ENCODE data around the gene NLGN1. TPM values are rescaled to one million over a fixed set of nuclear protein-coding genes. Genes with fewer than 3 reads are reported as not detected.

Gene NLGN1
- total RNA-seq, 1 experiment from 2014 or later, result 5.2 TPM

DNA sequence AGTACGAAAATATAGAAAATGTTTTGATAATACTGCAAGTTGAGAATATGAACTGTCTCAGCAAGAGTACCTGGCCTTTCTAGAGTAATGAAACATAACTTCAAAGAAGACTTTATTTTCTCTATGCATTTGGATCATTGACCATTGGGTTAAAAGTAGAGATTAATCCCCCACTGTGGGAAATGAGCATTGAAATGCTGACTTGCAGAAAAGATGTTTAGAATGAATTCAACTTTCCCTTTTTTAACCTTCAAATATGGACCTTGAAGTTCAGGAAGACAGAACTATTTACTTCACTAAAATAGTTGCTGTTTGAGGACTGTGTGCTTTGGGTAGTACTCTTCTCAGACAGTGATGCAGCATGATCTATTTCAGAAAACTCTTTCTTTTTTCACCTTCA is 75.7 kb downstream of the NLGN1 start:
- Histone ChIP-seq H3K4me1 (ENCODE audit: insufficient read depth, low read length) (no peaks in the 10 kb centered on the region), H4K5ac (ENCODE audit: insufficient read length, low read depth, low read length) (no peak overlapping the region), H4K91ac (ENCODE audit: insufficient read length, low read depth, low read length) (no peak overlapping the region), H3K79me2 (ENCODE audit: insufficient read depth, low read length) (no peaks in the 10 kb centered on the region), H2BK20ac (ENCODE audit: low read depth, low read length, poor library complexity, severe bottlenecking) (no peak overlapping the region), H4K20me1 (ENCODE audit: control insufficient read depth, insufficient read depth, insufficient read length) (no peaks in the 10 kb centered on the region), H3K9ac (ENCODE audit: extremely low read depth, insufficient read length, low read length) (no peak overlapping the region), H2AFZ (ENCODE audit: low read length) (no peak overlapping the region), H2AK5ac (ENCODE audit: insufficient read length, low read length) (no peak overlapping the region), H3K9me3 (ENCODE audit: control insufficient read depth, low read depth, low read length) (no peaks in the 10 kb centered on the region), H3K56ac (ENCODE audit: insufficient read length, low read depth, low read length) (no peak overlapping the region), H2BK15ac (ENCODE audit: low read depth, low read length) (no peak overlapping the region), H3K23me2 (ENCODE audit: insufficient read length, low read depth, low read length, poor library complexity, severe bottlenecking) (no peaks in the 10 kb centered on the region), H3K23ac (ENCODE audit: insufficient read length, low read depth, low read length) (no peak overlapping the region), H3K18ac (ENCODE audit: insufficient read length, low read depth, low read length) (no peak overlapping the region), H2BK12ac (ENCODE audit: insufficient read length, low read depth, low read length) (no peak overlapping the region), H3K14ac (ENCODE audit: insufficient read depth, low read length) (no peak overlapping the region), H4K8ac (replicated peaks; ENCODE audit: insufficient read length, low read depth, low read length) (no peak overlapping the region), H3K27me3 (ENCODE audit: insufficient read depth, low read length) (no peaks in the 10 kb centered on the region), H2BK5ac (ENCODE audit: insufficient read length, low read length) (no peak overlapping the region), H3T11ph (ENCODE audit: low read length) (no peak overlapping the region), H2BK120ac (ENCODE audit: low read depth, low read length, poor library complexity, severe bottlenecking) (no peak overlapping the region), H3K79me1 (ENCODE audit: insufficient read depth, low read depth, low read length, poor library complexity, severe bottlenecking) (no peaks in the 10 kb centered on the region), H3K4ac (ENCODE audit: low read depth, low read length) (no peak overlapping the region), H3K4me2 (ENCODE audit: insufficient read depth, insufficient read length, low read length) (no peak overlapping the region), H3K27ac (ENCODE audit: insufficient read length, low read depth, low read length) (no peak overlapping the region)
- H3K27ac Mint-ChIP-seq, result no peak overlapping the region
- H3K27me3 Mint-ChIP-seq (ENCODE audit: low read depth), result no peaks in the 10 kb centered on the region
- DNase-seq, result no peak
- peaks cover 0 to 6% (median 0%) of the 10 kb centered on the region in 3 experiments; a peak in 1 of 7 replicates for H3K36me3 Mint-ChIP-seq (ENCODE audit: insufficient read depth in 1 of 3, low read depth in 3 of 3)
- no peak for TF ChIP-seq CTCF (conservative IDR thresholded peaks at IDR 0.05)
- peaks cover 2 to 3% of the 10 kb centered on the region in 2 experiments; a peak in 1 of 4 replicates for H3K4me1 Mint-ChIP-seq
- no CpG with 5 or more reads among the region's 1 CpG for WGBS (ENCODE audit: extremely low coverage, insufficient read length, low lambda C conversion rate)
- no peak overlapping the region for H3K4me3 Mint-ChIP-seq
- H3K9me3 Mint-ChIP-seq, result no peaks in the 10 kb centered on the region

All from H9 (cell line).